ENCODE data around the gene MVP.

Gene MVP

DNA sequence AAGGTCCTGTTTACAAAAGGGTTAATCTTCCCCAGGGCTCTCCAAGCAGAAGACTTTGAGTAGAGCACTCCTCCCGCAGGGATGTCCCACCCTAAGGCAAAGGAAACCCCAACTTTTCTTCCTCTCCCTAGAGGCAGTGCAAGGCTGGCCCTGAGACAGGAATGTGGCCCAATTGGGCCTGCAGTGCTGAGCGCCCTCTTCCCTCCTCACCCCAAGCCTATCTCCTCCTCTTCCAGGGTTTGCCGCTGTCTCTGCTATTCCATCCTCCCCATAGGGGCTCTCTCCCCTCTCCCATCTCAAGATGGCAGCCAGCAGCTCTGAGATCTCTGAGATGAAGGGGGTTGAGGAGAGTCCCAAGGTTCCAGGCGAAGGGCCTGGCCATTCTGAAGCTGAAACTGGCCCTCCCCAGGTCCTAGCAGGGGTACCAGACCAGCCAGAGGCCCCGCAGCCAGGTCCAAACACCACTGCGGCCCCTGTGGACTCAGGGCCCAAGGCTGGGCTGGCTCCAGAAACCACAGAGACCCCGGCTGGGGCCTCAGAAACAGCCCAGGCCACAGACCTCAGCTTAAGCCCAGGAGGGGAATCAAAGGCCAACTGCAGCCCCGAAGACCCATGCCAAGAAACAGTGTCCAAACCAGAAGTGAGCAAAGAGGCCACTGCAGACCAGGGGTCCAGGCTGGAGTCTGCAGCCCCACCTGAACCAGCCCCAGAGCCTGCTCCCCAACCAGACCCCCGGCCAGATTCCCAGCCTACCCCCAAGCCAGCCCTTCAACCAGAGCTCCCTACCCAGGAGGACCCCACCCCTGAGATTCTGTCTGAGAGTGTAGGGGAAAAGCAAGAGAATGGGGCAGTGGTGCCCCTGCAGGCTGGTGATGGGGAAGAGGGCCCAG lies 7.3 kb upstream of the MVP start:
- TF ChIP-seq CTCF (conservative IDR thresholded peaks at IDR 0.05; ENCODE audit: low read depth) = no peak
- no peak for DNase-seq (ENCODE audit: low spot score)
- ChIA-PET POLR2A (ENCODE audit: low non-redundant PET) (no interaction called here), CTCF (interaction anchor here (0.5 kb wide), 1 partner anchor 38 kb away, joined by 4 read pairs; no protein-coding TSS in a partner anchor)
- H3K27ac ChIP-seq = peak overlapping the region; percentile 99

- TF ChIP-seq CTCF (conservative IDR thresholded peaks at IDR 0.05; ENCODE audit: low read depth) = no peak
- ChIA-PET CTCF (interaction anchor here (0.6 kb wide), 3 partner anchors 88 to 764 kb away, joined by 3 read pairs; no protein-coding TSS in a partner anchor), POLR2A (ENCODE audit: low non-redundant PET) (no interaction called here)
- H3K27ac ChIP-seq = peak overlapping the region; percentile 99
- DNase-seq (ENCODE audit: low spot score) = no peak
Measured at GRCh38 chr16:29813644-29814562, 6.4 kb upstream of the MVP start.

GRCh38 chr16:29814592-29814991 lies 5.7 kb upstream of the MVP start:
- POLR2A ChIA-PET (ENCODE audit: low non-redundant PET) = interaction anchor here (3.1 kb wide), 1 partner anchor 8 kb away, joined by 10 read pairs; the partner anchor contains the start of gene MAZ
- TF ChIP-seq CTCF (conservative IDR thresholded peaks at IDR 0.05; ENCODE audit: low read depth) = no peak
- CTCF ChIA-PET = interaction anchor here (0.6 kb wide), 3 partner anchors 89 to 763 kb away, joined by 3 read pairs; no protein-coding TSS in a partner anchor
- DNase-seq (ENCODE audit: low spot score) = no peak
- peak overlapping the region; percentile 99 for H3K27ac ChIP-seq

DNA sequence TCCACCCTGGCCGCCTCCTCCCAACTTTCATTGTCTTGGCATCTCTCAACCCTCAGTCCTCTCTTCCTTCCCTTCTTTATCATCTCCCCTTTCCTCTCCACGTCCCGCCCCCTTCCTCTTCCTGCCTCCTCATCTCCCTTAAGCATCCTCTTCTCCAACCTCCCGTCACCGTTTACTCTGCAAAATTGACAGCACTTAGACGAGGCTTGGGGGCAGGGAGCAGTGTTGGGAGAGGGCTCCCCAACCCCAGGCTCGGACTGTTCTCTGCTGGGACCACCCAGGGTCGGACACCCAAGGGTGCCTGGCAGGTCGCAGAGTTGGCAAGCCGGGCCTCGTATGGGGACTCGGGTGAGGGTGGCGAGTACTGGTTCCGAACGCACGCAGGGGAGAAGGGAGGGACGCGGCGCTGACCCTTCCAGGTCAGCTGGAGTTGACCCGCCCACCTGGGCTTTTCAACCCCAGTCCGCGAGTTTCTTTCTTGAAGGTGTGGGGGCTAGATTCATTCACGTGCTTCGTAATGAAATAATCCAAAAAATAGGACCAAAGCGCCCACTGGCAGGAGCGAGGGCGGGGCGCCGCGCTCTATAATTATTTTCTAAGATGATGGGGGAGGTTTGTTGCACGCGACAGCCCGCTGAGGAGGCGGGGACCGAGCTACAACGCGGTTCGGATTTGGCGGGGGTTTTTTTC lies 5.1 kb upstream of the MVP start:
- ChIA-PET POLR2A (ENCODE audit: low non-redundant PET) (interaction anchor here (0.7 to 3.1 kb wide), 3 partner anchors 8 to 96 kb away, joined by 4 to 10 read pairs (median 5); partner anchors contain the start of gene MAZ), CTCF (interaction anchor here (0.6 to 2.0 kb wide), 10 partner anchors 8 to 545 kb away, joined by 3 to 15 read pairs (median 4); partner anchors contain the start of gene KIF22)
- H3K27ac ChIP-seq = peak overlapping the region; percentile 99
- TF ChIP-seq CTCF (conservative IDR thresholded peaks at IDR 0.05; ENCODE audit: low read depth) = no peak
- DNase-seq (ENCODE audit: low spot score) = no peak

GRCh38 chr16:29815793-29816693 lies 4.2 kb upstream of the MVP start, which contains the start of gene PAGR1:
PAGR1 (plus strand) TSS chr16:29816152; CDS start chr16:29816526, 374 bp downstream.
- POLR2A ChIA-PET (ENCODE audit: low non-redundant PET) = interaction anchor here (0.7 to 3.1 kb wide), 4 partner anchors 9 to 96 kb away, joined by 3 to 10 read pairs (median 4); partner anchors contain the start of gene MAZ
- peak within 1 kb of the TSS; percentile 99 for H3K27ac ChIP-seq
- DNase-seq (ENCODE audit: low spot score) = peak; percentile 95
- peak; percentile 92 for TF ChIP-seq CTCF (conservative IDR thresholded peaks at IDR 0.05; ENCODE audit: low read depth)
- CTCF ChIA-PET = interaction anchor here (0.6 to 2.0 kb wide), 11 partner anchors 8 to 544 kb away, joined by 3 to 15 read pairs (median 4); partner anchors contain the start of gene KIF22
